Activated T-helper 1 cell treated with anti-CD3 and anti-CD28 coated beads, Interleukin-12 subunit alpha, Interleukin-12 subunit beta, Interleukin-2, Interleukin-4 antibody, amounts not matched to agents 30 ng/mL and 10 ng/mL and 1 ng/mL, durations not matched to agents 14 hours and 24 hours and 36 hours (primary cell): ENCODE data around the gene RIMKLA. TPM values are rescaled to one million over a fixed set of nuclear protein-coding genes. Genes with fewer than 3 reads are reported as not detected.

Source experiments
- DNase-seq: peaks from one replicate; pipeline ENCODE4 v3.0.0; 2021; ENCODE audit warnings: low spot score
- H3K27ac Mint-ChIP-seq: one replicate; pipeline ENCODE4 v1.8.0; 2021; ENCODE audit warnings: mild to moderate bottlenecking, mixed read lengths
- H3K27me3 Mint-ChIP-seq: one replicate; pipeline ENCODE4 v1.8.0; 2022; ENCODE audit warnings: mild to moderate bottlenecking, moderate library complexity, mixed read lengths; ENCODE audit not compliant: insufficient read depth
- H3K36me3 Mint-ChIP-seq: one replicate; pipeline ENCODE4 v1.8.0; 2021; ENCODE audit warnings: low read depth, mixed read lengths
- H3K4me1 Mint-ChIP-seq: one replicate; pipeline ENCODE4 v1.8.0; 2021; ENCODE audit warnings: low read depth, mixed read lengths
- H3K4me3 Mint-ChIP-seq: one replicate; pipeline ENCODE4 v1.8.0; 2021; ENCODE audit warnings: mild to moderate bottlenecking, moderate library complexity, mixed read lengths
- H3K9me3 Mint-ChIP-seq: one replicate; pipeline ENCODE4 v1.8.0; 2021; ENCODE audit warnings: mixed read lengths
- intact Hi-C: fragments of 100-400 bp; cut with micrococcal nuclease; formaldehyde crosslinking; loops from one replicate; pipeline ENCODE4 v1.15.1; 2024
- total RNA-seq: library from RNA; stranded (reverse); gene quantifications from 2 replicates; pipeline ENCODE4 v1.2.3, GENCODE V29; 2022

RIMKLA gene
- total RNA-seq, 1 donor from 2014 or later, result 3.3 TPM

DNA sequence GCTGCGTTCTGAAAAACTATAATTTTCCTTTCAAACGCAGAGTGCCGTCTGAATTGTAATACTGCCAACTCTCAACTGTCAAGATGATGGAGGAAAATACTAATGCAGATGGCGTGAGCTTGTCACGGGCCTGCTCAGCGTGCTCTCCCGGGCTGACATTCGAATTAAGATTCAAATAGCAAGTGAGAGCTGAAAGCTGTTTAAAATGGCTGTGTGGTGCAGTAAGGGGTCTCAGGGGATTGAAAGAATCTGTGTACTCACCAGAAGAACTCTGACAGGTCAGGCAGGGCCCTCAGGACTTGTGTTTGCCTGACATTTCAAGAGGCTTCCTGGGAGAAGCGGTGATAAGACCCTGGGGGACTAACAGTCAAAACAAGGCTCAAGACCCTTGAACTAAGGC lies 42.1 kb downstream of the RIMKLA start:
- no peak overlapping the region for H3K4me3 Mint-ChIP-seq
- DNase-seq, result no peak
- H3K27ac Mint-ChIP-seq, result no peak overlapping the region
- peaks cover 3% of the 10 kb centered on the region for H3K27me3 Mint-ChIP-seq
- intact Hi-C loops, result no loop called here
- H3K36me3 Mint-ChIP-seq, result no peaks in the 10 kb centered on the region
- H3K4me1 Mint-ChIP-seq, result no peaks in the 10 kb centered on the region
- no peaks in the 10 kb centered on the region for H3K9me3 Mint-ChIP-seq

DNA sequence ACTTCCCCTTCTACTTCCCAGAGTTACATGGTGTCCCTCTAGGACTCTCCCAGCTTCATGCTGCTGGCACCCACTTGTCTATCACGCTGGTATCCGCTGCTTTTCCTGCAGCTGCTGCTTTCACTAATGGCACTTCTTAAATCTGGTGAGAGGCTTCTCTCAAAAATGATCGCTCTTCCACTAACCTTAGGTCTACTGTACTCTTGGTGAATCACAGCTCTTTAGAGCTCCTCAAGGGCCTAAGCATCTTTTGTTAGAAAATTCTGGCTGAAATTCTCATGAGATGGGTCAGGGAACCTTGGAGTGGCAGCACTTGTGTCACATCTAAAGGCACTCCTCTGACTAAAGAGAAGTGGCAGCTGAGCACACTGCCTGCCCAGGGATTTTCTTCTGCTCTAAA lies 43.1 kb downstream of the RIMKLA start:
- no peak for DNase-seq
- Mint-ChIP-seq H3K36me3 (no peaks in the 10 kb centered on the region), H3K9me3 (no peaks in the 10 kb centered on the region), H3K4me1 (no peaks in the 10 kb centered on the region), H3K27ac (no peak overlapping the region), H3K4me3 (no peak overlapping the region), H3K27me3 (peaks cover 3% of the 10 kb centered on the region)
- intact Hi-C loops, result no loop called here

DNA sequence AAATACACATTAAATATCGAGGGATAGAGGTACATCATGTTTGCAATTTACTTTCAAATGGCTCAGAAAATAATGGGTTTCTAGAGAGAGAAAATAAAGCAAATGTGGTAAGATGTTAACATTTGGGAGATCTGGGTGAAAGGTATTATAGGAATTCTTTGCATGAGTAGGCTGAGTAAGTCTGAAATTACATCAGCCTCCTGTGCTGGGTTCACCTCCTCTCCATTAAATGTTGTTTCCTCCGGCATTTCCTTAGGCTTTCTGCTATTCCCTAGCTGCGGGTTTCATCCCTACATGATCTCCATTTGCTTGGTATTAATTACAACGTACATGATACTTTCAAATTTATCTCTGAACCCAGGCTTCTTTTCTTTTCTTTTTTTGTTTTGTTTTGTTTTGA lies 43.6 kb downstream of the RIMKLA start:
- intact Hi-C loops, result no loop called here
- Mint-ChIP-seq H3K4me3 (no peak overlapping the region), H3K27ac (no peak overlapping the region), H3K4me1 (no peaks in the 10 kb centered on the region), H3K9me3 (no peaks in the 10 kb centered on the region), H3K36me3 (no peaks in the 10 kb centered on the region), H3K27me3 (peaks cover 3% of the 10 kb centered on the region)
- no peak for DNase-seq

DNA sequence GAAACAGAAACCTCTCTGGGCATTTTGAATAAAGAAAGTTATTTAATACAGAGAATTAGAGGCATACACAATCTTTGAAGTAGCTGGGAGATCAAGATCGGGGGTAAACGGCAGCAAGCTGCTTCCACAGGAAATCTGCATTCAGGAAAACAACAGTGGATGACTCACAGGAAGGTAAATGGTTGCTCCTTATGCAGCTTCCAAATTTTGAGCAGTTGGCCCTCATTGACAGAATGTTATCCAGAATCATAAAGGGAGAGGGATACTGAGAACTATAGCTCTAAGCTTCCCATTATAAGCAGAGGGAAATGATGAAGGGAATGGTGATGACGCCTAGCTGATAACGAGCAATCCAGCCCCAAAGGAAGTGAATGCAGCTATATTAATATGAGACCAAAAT lies 46.6 kb downstream of the RIMKLA start:
- Mint-ChIP-seq H3K4me3 (no peak overlapping the region), H3K9me3 (no peaks in the 10 kb centered on the region), H3K27me3 (no peaks in the 10 kb centered on the region), H3K36me3 (no peaks in the 10 kb centered on the region), H3K4me1 (peaks cover 11% of the 10 kb centered on the region), H3K27ac (no peak overlapping the region)
- intact Hi-C loops, result no loop called here
- DNase-seq, result no peak

DNA sequence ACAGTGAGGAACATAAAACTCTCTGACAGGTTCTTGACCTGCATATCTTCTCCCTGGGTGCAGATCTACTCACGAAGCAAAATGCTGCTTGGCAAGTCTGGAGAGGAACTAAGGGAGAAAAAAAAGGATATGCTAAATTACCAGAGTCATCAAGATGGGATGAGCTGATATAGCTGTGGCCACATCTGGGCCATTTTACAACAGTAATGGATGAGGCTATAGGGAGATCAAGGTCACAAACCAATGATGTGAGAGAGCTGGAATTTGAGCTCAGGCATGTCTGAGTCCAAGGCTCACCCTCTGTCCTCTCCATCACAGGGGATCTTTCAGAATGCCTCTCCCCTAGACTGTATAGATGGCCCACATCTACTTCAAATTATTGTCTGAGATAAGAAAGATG lies 49.0 kb downstream of the RIMKLA start:
- intact Hi-C loops, result no loop called here
- no peak overlapping the region for H3K4me3 Mint-ChIP-seq
- H3K27me3 Mint-ChIP-seq, result no peaks in the 10 kb centered on the region
- H3K27ac Mint-ChIP-seq, result no peak overlapping the region
- H3K9me3 Mint-ChIP-seq, result no peaks in the 10 kb centered on the region
- H3K4me1 Mint-ChIP-seq, result peaks cover 11% of the 10 kb centered on the region
- no peak for DNase-seq
- no peaks in the 10 kb centered on the region for H3K36me3 Mint-ChIP-seq

DNA sequence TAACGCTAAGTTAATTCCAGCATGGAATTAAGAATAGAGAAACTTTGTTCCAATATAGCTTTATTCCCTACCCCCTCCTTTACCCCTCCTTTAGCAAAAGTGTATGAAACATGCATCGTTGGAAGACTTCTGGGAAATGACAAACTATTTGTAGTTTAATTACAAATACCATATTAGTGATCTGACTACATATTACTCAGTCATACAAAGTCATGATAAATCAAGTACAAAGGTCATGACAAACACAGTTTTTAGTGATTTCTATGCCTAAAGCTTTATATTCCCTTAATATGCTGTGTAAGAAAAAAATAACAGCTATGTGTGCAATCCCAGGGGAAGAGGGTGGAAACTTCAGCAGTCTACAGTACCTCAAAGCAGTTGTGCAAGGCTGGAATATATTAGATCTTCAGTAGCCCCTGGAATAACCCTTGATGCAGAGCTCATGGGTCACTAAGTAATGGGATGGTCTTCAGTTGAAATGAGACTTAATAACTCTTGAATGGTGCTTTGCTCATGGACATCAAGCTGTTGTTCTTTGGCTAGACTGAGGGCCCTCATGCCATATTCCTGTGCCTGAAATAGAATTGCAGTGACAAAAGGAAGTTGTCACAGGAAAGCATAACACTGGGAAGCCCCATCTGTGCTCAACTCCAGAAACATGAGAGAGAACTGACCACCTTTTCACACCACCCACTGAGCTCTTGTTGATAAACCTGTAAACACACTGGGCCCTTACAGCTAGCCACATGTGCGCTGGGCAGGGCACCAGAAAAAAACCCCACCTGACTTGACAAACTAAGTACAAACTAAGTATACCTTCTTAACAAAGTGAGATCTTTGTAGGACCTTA lies 49.9 kb downstream of the RIMKLA start:
- no peaks in the 10 kb centered on the region for H3K36me3 Mint-ChIP-seq
- DNase-seq, result no peak
- H3K27ac Mint-ChIP-seq, result no peak overlapping the region
- H3K9me3 Mint-ChIP-seq, result no peaks in the 10 kb centered on the region
- H3K4me1 Mint-ChIP-seq, result peaks cover 11% of the 10 kb centered on the region
- H3K27me3 Mint-ChIP-seq, result peaks cover 2% of the 10 kb centered on the region
- H3K4me3 Mint-ChIP-seq, result no peak overlapping the region
- intact Hi-C loops, result no loop called here

DNA sequence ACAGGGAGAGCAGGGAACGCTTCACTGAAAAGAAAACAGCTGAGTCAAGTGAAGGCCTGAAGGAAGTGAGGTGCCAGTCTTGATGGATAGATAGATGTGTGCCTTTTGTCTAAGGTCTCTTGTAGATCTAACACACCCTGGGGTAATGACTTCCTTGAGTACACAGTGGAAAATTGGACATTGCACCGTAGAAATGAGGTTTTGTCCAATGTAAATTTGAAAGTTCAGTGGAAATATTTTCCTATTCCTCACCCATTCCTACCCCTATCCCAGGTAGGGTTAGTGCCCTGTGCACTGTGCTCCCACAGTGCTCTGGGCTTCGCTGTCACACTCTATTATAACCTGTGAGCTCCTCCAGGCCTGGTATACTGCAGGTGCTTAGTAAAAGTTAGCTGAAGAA lies 50.9 kb downstream of the RIMKLA start:
- Mint-ChIP-seq H3K27ac (no peak overlapping the region), H3K27me3 (peaks cover 2% of the 10 kb centered on the region), H3K4me1 (peaks cover 11% of the 10 kb centered on the region), H3K9me3 (no peaks in the 10 kb centered on the region), H3K4me3 (no peak overlapping the region), H3K36me3 (no peaks in the 10 kb centered on the region)
- intact Hi-C loops, result no loop called here
- DNase-seq, result no peak

DNA sequence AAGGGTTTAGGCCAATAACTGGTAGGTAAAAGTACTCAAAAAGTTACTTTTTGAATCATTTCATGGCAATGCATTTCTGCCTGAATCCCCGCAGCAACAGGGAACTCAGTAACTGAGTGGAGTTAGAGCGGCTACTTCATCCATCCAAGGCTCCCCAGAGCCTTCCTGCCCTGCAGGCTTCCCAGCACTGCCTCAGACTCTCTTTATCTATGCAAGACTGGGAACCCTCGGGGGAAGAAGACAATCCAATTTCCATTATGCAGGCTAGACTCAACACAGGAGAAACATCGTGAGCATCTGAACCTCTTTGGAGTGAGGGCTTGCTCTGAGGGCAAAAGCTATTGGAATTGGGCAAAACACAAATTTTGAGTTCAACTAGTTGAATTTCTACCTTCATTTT lies 52.1 kb downstream of the RIMKLA start:
- H3K27ac Mint-ChIP-seq, result no peak overlapping the region
- no peaks in the 10 kb centered on the region for H3K9me3 Mint-ChIP-seq
- H3K27me3 Mint-ChIP-seq, result peaks cover 8% of the 10 kb centered on the region
- H3K36me3 Mint-ChIP-seq, result no peaks in the 10 kb centered on the region
- intact Hi-C loops, result no loop called here
- H3K4me3 Mint-ChIP-seq, result no peak overlapping the region
- no peak for DNase-seq
- H3K4me1 Mint-ChIP-seq, result peaks cover 11% of the 10 kb centered on the region

DNA sequence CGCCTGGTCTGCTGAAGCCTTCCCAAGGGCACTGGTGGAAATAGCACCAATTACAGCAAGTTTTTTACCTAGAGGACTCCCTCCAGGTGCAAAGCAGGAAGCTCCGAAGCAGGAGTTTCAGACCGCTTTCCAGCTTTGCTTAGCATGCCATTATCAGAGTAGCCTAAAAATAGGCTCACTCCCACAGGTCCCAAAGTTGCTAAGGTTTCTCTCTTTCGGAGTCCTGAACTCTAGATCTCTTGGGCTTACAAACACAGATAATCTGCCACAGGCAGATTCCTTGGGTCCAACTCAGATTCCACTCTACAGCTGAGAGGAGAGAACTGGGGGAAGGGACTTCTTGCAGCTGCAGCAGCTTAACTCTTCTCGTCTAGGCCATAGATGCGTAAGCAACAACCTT lies 52.8 kb downstream of the RIMKLA start:
- peaks cover 11% of the 10 kb centered on the region for H3K4me1 Mint-ChIP-seq
- intact Hi-C loops, result no loop called here
- no peak overlapping the region for H3K27ac Mint-ChIP-seq
- DNase-seq, result no peak
- H3K36me3 Mint-ChIP-seq, result no peaks in the 10 kb centered on the region
- no peak overlapping the region for H3K4me3 Mint-ChIP-seq
- H3K27me3 Mint-ChIP-seq, result peaks cover 11% of the 10 kb centered on the region
- H3K9me3 Mint-ChIP-seq, result no peaks in the 10 kb centered on the region

DNA sequence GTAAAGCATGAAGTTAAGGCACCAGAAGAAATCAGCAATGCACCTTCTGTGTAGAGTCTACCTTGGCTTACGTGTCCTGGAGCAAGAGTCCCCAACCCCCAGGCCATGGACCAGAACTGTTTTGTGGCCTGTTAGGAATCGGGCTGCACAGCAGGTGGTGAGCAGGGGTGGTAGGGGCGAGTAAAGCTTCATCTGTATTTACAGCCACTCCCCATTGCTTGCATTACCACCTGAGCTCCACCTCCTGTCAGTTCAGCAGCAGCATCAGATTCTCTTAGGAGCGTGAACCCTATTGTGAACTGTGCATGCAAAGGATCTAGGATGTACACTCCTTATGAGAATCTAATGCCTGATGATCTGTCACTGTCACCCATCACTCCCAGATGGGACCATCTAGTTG lies 53.7 kb downstream of the RIMKLA start:
- Mint-ChIP-seq H3K27ac (no peak overlapping the region), H3K9me3 (no peaks in the 10 kb centered on the region), H3K36me3 (no peaks in the 10 kb centered on the region), H3K27me3 (peaks cover 14% of the 10 kb centered on the region), H3K4me1 (peaks cover 11% of the 10 kb centered on the region), H3K4me3 (no peak overlapping the region)
- DNase-seq, result no peak
- intact Hi-C loops, result no loop called here

DNA sequence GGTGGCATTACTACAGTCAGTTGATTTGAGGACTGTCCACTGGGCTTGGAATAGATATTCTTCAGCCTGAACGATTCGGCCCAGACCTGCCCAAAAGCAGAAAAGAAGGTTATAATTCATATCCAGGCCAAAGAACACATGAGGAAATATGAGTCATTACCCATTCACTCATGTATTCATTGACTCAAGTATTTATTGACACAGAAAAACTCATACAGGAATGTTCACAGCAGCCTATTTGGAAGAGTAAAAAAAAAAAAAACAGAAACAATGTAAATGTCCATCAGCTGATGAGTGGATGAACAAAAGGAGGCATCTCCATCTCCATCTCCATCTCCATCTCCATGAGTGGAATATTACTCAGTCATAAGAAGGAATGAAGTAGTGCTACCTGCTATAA lies 59.3 kb downstream of the RIMKLA start:
- H3K27me3 Mint-ChIP-seq, result peaks cover 14% of the 10 kb centered on the region
- H3K27ac Mint-ChIP-seq, result no peak overlapping the region
- no peak for DNase-seq
- intact Hi-C loops, result no loop called here
- H3K4me1 Mint-ChIP-seq, result no peaks in the 10 kb centered on the region
- H3K36me3 Mint-ChIP-seq, result no peaks in the 10 kb centered on the region
- H3K4me3 Mint-ChIP-seq, result no peak overlapping the region
- no peaks in the 10 kb centered on the region for H3K9me3 Mint-ChIP-seq

DNA sequence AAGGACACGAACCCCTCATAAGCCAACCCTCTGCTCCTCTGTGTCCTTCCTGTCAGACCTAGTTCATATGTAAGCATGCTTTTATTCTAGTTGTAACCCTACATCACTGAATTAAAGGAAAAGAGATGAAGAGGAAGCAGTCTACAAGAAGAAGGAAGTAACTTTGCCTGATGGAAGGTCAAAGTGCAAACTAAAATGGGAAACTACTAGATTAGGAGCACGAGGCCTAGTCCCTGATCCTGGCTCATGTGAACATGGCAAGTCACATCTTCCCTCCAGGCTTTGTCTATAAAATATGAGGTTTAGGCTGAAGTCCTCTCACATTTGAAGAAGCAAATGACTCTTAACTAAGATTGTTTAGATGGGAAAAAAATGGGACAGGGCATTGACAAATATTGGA lies 62.1 kb downstream of the RIMKLA start:
- H3K27ac Mint-ChIP-seq, result no peak overlapping the region
- H3K9me3 Mint-ChIP-seq, result no peaks in the 10 kb centered on the region
- no peaks in the 10 kb centered on the region for H3K36me3 Mint-ChIP-seq
- no peaks in the 10 kb centered on the region for H3K4me1 Mint-ChIP-seq
- intact Hi-C loops, result no loop called here
- DNase-seq, result no peak
- no peak overlapping the region for H3K4me3 Mint-ChIP-seq
- peaks cover 6% of the 10 kb centered on the region for H3K27me3 Mint-ChIP-seq

DNA sequence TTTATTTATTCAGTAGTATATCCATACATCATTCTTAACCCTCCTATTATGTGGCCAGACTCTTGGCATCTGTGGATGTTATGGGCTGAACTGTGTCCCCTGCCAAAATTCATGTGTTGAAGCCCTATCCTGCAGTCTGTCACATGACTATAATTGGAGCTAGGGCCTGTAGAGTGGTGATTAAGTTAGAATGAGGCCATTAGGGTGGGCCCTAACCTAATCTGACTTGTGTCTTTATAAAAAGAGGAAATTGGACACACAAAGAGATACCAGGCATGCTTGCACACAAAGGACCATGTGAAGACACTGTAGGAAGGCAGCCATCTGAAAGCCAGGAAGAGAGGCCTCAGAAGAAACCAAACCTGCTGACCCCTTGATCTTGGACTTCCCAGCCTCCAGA lies 68.7 kb downstream of the RIMKLA start:
- no peak overlapping the region for H3K4me3 Mint-ChIP-seq
- peaks cover 3% of the 10 kb centered on the region for H3K36me3 Mint-ChIP-seq
- intact Hi-C loops, result no loop called here
- H3K27me3 Mint-ChIP-seq, result no peaks in the 10 kb centered on the region
- H3K4me1 Mint-ChIP-seq, result no peaks in the 10 kb centered on the region
- H3K27ac Mint-ChIP-seq, result no peak overlapping the region
- no peak for DNase-seq
- no peaks in the 10 kb centered on the region for H3K9me3 Mint-ChIP-seq

DNA sequence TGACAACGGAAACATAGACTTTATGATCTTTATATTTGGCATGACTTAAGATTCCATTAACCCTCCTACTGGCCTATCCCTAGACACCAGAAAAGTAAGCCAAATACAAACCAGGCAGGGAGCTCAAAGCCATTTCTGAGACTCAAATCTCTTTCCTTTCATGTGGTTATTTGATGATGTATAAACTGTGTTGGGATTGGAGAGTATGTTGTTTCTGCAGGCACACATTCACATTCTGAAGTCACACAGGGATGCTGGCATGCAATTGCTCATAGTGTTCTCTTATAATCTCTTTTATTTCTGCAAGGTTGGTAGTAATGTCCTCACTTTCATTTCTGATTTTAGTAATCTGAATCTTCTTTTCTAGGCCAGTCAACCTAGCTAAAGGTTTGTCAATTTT lies 69.5 kb downstream of the RIMKLA start:
- H3K36me3 Mint-ChIP-seq, result peaks cover 3% of the 10 kb centered on the region
- H3K4me3 Mint-ChIP-seq, result no peak overlapping the region
- no peaks in the 10 kb centered on the region for H3K27me3 Mint-ChIP-seq
- H3K4me1 Mint-ChIP-seq, result no peaks in the 10 kb centered on the region
- no peak overlapping the region for H3K27ac Mint-ChIP-seq
- H3K9me3 Mint-ChIP-seq, result no peaks in the 10 kb centered on the region
- intact Hi-C loops, result loop anchor here (10.0 kb wide), 2 partner anchors 275 to 505 kb away; partner anchors contain the start of gene SLC2A1
- DNase-seq, result no peak
